ENCODE data around the gene ZNF462. TPM values are rescaled to one million over a fixed set of nuclear protein-coding genes. Genes with fewer than 3 reads are reported as not detected.

Gene ZNF462
- total and polyA plus RNA-seq, 2 of the 4 experiments (the other 2 are of a cell fraction), result 6.1 to 18.8 TPM

DNA sequence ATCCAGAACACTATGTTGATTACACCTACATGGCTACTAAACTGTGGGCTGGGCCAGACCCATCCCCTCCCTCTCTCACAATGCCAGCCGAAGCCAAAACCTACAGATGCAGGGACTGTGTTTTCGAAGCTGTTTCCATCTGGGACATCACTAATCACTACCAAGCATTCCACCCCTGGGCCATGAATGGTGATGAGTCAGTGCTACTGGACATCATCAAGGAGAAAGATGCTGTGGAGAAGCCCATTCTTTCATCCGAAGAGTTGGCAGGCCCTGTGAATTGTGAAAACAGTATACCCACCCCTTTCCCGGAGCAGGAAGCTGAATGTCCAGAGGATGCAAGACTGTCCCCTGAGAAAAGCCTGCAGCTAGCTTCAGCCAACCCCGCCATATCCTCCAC, 65.0 kb downstream of the ZNF462 start:
- Histone ChIP-seq H2BK5ac (ENCODE audit: low read depth, low read length, poor library complexity, severe bottlenecking) (no peak overlapping the region), H4K8ac (ENCODE audit: low read depth in 2 of 2, low read length in 2 of 2) (no peak overlapping the region), H3K4me2 (ENCODE audit: low read depth, low read length) (no peak overlapping the region), H2AK9ac (replicated peaks; ENCODE audit: low read depth, low read length, poor library complexity) (no peak overlapping the region), H3K4me3 (ENCODE audit: insufficient read depth, low read depth, low read length) (no peak overlapping the region), H3K9me1 (ENCODE audit: insufficient read depth, low read length) (peaks cover 4% of the 10 kb centered on the region; the same call in 1 of the 2 replicates), H3K23ac (ENCODE audit: low read depth, low read length) (no peak overlapping the region), H3K36me3 (ENCODE audit: control insufficient read depth, insufficient read depth, low read length) (peaks cover 57% of the 10 kb centered on the region), H3K27me3 (ENCODE audit: control insufficient read depth, insufficient read depth, low read length) (no peaks in the 10 kb centered on the region), H3K9ac (ENCODE audit: low read depth, low read length) (no peak overlapping the region), H3K27ac (ENCODE audit: insufficient read depth, low read length) (no peak overlapping the region), H3K4me1 (ENCODE audit: control insufficient read depth, insufficient read depth, low read length) (peaks cover 4% of the 10 kb centered on the region; the same call in 1 of the 2 replicates), H2AK5ac (ENCODE audit: low read depth, low read length) (no peak overlapping the region), H3K56ac (ENCODE audit: extremely low read depth, insufficient read depth, low read length) (no peak overlapping the region), H3K9me3 (ENCODE audit: control insufficient read depth, insufficient read depth, low read length) (no peaks in the 10 kb centered on the region), H4K5ac (ENCODE audit: low read depth, low read length) (no peak overlapping the region), H4K91ac (ENCODE audit: insufficient read depth, low read depth, low read length) (no peak overlapping the region), H4K20me1 (ENCODE audit: insufficient read depth, low read length) (no peaks in the 10 kb centered on the region), H3K18ac (ENCODE audit: low read depth, low read length) (no peak overlapping the region), H2BK20ac (ENCODE audit: low read depth, low read length) (no peak overlapping the region), H2AFZ (replicated peaks; ENCODE audit: low read length, poor library complexity) (peak overlapping the region; percentile 44), H3K14ac (replicated peaks; ENCODE audit: low read depth, low read length) (no peak overlapping the region), H3K4ac (ENCODE audit: low read depth, low read length) (no peak overlapping the region), H3K79me1 (ENCODE audit: low read depth in 1 of 2, low read length in 2 of 2) (peaks cover 4 to 20% of the 10 kb centered on the region in 2 experiments; a peak in 2 of 4 replicates), H2BK120ac (ENCODE audit: low read depth, low read length) (no peak overlapping the region), H2BK15ac (ENCODE audit: low read depth, low read length) (no peak overlapping the region)
- TF ChIP-seq, protein P1, sequence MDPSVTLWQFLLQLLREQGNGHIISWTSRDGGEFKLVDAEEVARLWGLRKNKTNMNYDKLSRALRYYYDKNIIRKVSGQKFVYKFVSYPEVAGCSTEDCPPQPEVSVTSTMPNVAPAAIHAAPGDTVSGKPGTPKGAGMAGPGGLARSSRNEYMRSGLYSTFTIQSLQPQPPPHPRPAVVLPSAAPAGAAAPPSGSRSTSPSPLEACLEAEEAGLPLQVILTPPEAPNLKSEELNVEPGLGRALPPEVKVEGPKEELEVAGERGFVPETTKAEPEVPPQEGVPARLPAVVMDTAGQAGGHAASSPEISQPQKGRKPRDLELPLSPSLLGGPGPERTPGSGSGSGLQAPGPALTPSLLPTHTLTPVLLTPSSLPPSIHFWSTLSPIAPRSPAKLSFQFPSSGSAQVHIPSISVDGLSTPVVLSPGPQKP (IDR thresholded peaks at IDR 0.05; ENCODE audit: borderline replicate concordance, low read depth, low read length), result no peak
- TF ChIP-seq SMC3 (IDR thresholded peaks at IDR 0.05; ENCODE audit: low read depth, low read length) (no peak), RFX5 (IDR thresholded peaks at IDR 0.05; ENCODE audit: low read depth, low read length) (no peak), RAD21 (IDR thresholded peaks at IDR 0.05; ENCODE audit: low read length) (no peak), BHLHE40 (IDR thresholded peaks at IDR 0.05; ENCODE audit: low read depth, low read length) (no peak), MXI1 (IDR thresholded peaks at IDR 0.05; ENCODE audit: borderline replicate concordance, low read depth, low read length) (no peak), CHD1 (IDR thresholded peaks at IDR 0.05; ENCODE audit: low read depth, low read length) (no peak), MAZ (IDR thresholded peaks at IDR 0.05; ENCODE audit: borderline replicate concordance, low read depth, low read length) (no peak), CEBPB (IDR thresholded peaks at IDR 0.05; ENCODE audit: low read depth, low read length) (no peak), NFE2L2 (IDR thresholded peaks at IDR 0.05; ENCODE audit: low read depth, low read length) (no peak), MAFK (IDR thresholded peaks at IDR 0.05; ENCODE audit: low read depth, low read length) (no peak), RCOR1 (IDR thresholded peaks at IDR 0.05; ENCODE audit: insufficient replicate concordance, low read length) (no peak), POLR2A (IDR thresholded peaks at IDR 0.05; ENCODE audit: low read depth, low read length) (no peak), FOS (IDR thresholded peaks at IDR 0.05; ENCODE audit: low read depth, low read length) (no peak)
- TF ChIP-seq, protein P2, sequence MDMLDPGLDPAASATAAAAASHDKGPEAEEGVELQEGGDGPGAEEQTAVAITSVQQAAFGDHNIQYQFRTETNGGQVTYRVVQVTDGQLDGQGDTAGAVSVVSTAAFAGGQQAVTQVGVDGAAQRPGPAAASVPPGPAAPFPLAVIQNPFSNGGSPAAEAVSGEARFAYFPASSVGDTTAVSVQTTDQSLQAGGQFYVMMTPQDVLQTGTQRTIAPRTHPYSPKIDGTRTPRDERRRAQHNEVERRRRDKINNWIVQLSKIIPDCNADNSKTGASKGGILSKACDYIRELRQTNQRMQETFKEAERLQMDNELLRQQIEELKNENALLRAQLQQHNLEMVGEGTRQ (IDR thresholded peaks at IDR 0.05; ENCODE audit: low read depth, low read length), result no peak
- TF ChIP-seq, protein P3, sequence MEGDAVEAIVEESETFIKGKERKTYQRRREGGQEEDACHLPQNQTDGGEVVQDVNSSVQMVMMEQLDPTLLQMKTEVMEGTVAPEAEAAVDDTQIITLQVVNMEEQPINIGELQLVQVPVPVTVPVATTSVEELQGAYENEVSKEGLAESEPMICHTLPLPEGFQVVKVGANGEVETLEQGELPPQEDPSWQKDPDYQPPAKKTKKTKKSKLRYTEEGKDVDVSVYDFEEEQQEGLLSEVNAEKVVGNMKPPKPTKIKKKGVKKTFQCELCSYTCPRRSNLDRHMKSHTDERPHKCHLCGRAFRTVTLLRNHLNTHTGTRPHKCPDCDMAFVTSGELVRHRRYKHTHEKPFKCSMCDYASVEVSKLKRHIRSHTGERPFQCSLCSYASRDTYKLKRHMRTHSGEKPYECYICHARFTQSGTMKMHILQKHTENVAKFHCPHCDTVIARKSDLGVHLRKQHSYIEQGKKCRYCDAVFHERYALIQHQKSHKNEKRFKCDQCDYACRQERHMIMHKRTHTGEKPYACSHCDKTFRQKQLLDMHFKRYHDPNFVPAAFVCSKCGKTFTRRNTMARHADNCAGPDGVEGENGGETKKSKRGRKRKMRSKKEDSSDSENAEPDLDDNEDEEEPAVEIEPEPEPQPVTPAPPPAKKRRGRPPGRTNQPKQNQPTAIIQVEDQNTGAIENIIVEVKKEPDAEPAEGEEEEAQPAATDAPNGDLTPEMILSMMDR (conservative IDR thresholded peaks at IDR 0.05; ENCODE audit: low read depth, low read length), result no peak
- WGBS, 2 experiments (ENCODE audit: extremely low coverage in 2 of 2, insufficient read length in 1 of 2), result no CpG with 5 or more reads among the region's 5 CpGs
- dilution Hi-C loops (cut with HindIII; ENCODE audit: low sequenced_read_pairs, unreplicated experiment), result no loop called here
- CTCF ChIA-PET, result no interaction called here
- BruUV-seq (replicated peaks), result no TSS peak
- ATAC-seq (ENCODE audit: low read depth) (no peak), DNase-seq (peak; percentile 53)
- intact Hi-C loops (cut with micrococcal nuclease), result no loop called here
- in situ Hi-C loops (cut with MboI; ENCODE audit: low sequenced_read_pairs), result no loop called here
- POLR2A ChIA-PET (ENCODE audit: unreplicated experiment), result no interaction called here
